Mononuclear cell (primary cell): ENCODE data around the gene F10. TPM values are rescaled to one million over a fixed set of nuclear protein-coding genes. Genes with fewer than 3 reads are reported as not detected.

ENCODE experiments used
- H3K27me3 ChIP-seq: 2 replicates; pipeline ENCODE4 v1.6.0; 2011; ENCODE audit warnings: low read length, control low read depth; ENCODE audit not compliant: insufficient read depth
- H3K4me1 ChIP-seq: 2 replicates; pipeline ENCODE4 v1.5.1; 2011; ENCODE audit warnings: mild to moderate bottlenecking, low read length, control low read depth; ENCODE audit not compliant: insufficient read depth
- H3K4me3 ChIP-seq: 2 replicates; pipeline ENCODE4 v1.5.1; 2011; ENCODE audit warnings: mild to moderate bottlenecking, low read length, moderate library complexity
- H3K9me3 ChIP-seq: 2 replicates; pipeline ENCODE4 v1.5.1; 2011; ENCODE audit warnings: low read depth, mild to moderate bottlenecking, control low read depth, low read length
- total RNA-seq: library from RNA; depleted of rRNA; stranded (reverse); fragments of >200 nt; gene quantifications from one replicate; pipeline ENCODE4 v1.2.3, GENCODE V29; 2012

F10 gene
- total RNA-seq, 1 donor, result not detected

DNA sequence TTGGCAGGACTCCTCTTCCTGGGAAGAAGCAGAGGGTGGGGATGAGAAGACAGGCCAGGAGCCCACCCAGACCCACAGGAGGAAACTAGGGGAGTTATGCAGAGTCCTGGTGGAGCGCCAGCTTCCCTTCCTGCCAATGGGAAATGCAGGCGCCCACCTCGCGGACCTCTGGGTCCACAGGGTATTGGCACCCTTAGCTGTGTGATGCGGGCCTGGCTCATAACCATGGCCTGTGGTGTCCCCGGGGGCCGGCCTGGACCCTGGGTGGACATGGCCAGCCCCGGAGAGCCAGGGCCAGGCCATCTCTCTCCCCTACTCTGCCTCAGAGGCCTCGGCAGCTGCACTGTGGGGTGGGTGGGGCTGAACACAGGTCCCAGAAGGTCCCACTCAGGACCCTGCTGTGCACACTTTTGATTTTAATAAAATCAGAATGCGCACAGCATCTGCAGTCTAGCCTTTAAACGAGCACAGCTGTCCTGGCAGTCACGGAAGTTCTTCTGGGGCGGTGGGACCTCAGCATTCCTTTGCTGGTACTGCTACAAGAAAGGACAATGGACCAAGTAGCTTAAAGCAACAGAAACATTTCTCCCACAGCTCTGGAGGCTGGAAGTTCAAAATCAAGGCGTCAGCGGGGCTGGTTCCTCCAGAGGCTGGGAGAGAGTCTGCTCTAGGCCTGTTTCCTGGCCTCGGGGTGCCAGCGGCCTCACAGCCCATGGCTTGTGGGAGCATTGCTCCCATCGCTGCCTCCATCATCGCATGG, 1.8 kb downstream of the F10 start:
- H3K27me3 ChIP-seq, result peaks cover 4% of the 10 kb centered on the region
- no peaks in the 10 kb centered on the region for H3K9me3 ChIP-seq
- no peaks in the 10 kb centered on the region for H3K4me1 ChIP-seq
- no peak overlapping the region for H3K4me3 ChIP-seq

DNA sequence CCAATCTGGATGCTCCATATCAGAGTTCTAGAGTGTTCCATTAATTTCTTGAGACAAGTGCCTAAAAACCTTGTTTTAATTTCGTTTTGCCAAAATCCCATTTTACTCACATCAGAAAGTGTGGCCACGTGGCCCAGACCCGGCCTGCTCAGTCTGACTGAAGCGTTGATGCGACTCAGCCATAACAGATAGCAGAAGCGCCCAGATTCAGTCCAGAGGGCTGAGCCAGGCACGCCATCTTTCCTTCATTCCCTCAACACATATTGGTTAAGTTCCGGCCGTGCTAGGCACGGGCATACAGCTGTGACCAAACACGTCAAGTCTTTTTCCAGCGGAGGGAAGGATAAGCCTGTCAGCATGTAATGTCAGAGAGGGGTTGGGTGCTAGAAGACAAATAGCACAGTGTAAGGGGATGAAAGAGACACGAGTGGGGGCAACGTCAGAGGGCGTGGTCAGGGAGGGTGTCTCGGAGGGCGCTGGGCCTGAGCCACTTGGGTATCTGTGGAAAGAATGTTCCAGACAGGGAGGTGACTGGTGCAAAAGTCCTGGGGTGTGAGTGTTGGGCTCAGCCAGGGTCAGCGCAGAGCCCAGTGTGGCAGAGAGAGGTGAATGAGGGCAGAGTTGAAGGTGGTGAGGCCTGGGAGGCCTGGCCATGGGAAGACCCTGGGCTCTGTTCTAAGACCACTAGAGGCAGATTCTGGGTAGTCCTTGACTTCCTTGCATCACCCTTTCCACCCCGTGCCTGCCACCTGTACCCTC, 3.1 kb downstream of the F10 start:
- peaks cover 14% of the 10 kb centered on the region for H3K27me3 ChIP-seq
- no peaks in the 10 kb centered on the region for H3K9me3 ChIP-seq
- peaks cover 7% of the 10 kb centered on the region for H3K4me1 ChIP-seq
- no peak overlapping the region for H3K4me3 ChIP-seq

DNA sequence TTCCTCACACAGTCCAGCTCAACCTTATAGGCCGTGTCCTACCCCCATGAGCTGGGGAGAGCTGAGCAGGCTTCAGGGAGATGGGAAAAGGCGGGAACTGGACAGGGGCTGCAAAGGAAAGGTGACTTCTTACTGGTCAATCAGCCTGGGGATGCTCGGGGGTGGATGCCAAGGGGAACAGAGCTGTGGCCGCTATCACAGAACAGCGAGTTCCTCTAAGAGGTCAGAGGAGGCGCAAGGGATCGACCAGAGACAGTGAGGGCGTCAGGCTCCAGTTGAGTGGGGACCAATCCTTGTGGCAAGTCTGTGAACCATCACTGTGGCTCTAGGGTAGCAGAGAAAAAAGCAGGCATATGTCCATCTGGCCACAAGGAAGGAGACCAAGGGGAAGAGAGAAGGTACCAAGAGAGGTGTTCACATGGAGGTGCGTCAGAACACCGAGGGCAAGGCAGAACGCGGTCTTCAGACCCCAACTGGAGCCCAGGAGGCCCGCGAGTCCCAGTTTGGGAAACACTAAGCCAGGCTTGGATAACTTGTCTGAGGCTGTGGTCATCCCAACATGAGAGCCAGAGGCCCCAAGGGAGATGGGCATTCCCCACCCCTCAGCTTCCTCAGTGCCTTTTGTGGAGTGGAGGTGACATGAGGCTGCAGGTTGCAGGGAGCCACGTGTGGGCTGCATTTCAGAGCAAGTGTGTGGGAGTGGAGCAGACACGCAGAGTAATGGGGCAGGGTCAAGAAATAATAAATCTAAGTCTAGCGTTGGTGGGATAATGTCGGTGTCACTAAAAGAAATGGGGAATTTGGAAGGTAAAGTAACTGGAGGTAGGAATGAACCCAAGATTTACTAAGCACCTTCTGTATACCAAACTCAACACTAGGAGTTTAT, 3.9 kb downstream of the F10 start:
- no peaks in the 10 kb centered on the region for H3K9me3 ChIP-seq
- H3K4me1 ChIP-seq, result peaks cover 7% of the 10 kb centered on the region
- H3K4me3 ChIP-seq, result no peak overlapping the region
- H3K27me3 ChIP-seq, result peaks cover 22% of the 10 kb centered on the region

DNA sequence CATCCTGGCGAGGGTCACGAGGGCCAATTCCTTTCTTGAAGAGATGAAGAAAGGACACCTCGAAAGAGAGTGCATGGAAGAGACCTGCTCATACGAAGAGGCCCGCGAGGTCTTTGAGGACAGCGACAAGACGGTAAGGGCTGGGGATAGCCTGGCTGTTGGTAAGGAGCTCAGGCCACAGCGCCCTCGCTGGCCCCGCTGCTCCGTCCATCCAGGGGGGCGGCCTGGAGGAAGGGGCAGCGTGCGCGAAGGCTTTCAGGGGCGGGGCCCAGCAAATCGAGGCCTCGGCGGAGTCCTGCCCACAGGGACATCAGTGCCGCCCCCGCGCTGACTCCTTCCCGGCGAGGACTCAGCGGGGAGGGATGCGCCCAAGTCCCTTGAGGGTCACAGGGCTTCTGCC, 6.9 kb downstream of the F10 start:
- H3K4me3 ChIP-seq, result no peak overlapping the region
- peaks cover 7% of the 10 kb centered on the region for H3K4me1 ChIP-seq
- H3K27me3 ChIP-seq, result peaks cover 40% of the 10 kb centered on the region
- H3K9me3 ChIP-seq, result peaks cover 6% of the 10 kb centered on the region

DNA sequence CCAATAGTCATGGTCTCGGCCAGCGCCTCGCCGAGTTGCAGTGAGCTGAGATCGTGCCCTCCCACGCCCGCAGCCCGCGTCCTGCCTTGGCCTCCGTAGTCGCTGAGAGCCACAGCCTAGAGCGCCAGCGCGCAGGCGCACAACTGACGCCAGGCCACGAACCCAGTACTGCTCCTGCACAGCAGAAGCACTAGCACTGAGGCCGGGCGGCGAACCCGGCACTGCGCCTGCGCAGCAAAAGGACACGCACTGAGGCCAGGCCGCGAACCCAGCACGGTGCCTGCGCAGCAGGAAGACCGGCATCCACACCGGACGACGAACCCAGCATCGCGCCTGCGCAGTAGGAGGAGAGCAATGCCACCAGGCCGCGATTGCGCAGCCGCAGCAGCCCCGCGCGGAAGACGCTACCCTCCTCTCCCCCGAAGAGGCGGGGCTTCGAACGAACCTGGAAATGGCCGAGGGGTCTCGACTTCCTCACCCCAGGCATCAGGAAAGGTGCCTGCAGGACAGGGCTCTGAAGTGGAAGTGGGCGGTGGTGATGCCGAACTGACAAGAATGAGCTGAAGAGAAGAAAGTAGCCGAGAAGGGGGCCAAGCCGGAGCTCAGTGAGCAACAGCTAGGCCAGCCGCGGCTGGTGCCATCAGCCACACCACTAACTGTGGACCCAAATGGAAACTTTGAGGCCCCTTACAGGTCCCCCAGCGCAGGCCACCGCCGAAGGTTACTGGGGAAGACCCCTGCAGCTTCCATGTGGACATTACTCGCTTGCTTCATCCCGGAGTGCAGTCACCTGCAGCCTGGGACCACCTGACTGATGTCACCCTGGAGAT, 7.5 kb downstream of the F10 start:
- Histone ChIP-seq H3K4me3 (no peak overlapping the region), H3K4me1 (peaks cover 7% of the 10 kb centered on the region), H3K9me3 (peaks cover 6% of the 10 kb centered on the region), H3K27me3 (peaks cover 40% of the 10 kb centered on the region)

DNA sequence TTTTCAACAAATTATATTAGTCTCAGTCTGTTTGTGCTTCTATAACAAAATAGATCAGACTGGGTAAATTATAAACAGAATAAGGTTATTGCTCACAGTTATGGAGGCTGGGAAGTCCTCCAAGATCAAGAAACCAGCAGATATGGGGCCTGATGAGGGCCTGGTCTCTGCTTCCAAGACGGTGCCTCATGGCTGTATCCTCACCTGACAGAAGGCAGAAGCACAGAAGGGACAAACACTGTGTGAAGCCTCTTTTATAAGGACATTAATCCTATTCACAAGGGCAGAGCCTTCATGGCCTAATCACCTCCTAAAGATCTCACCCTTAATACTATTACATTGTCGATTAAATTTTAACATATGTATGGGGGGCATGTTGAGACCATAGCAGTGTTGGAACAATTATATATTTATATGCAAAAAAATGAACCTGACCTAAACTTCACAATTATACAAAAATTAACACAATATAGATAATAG, 12.7 kb downstream of the F10 start:
- Histone ChIP-seq H3K4me1 (no peaks in the 10 kb centered on the region), H3K4me3 (no peak overlapping the region), H3K27me3 (peaks cover 32% of the 10 kb centered on the region), H3K9me3 (peaks cover 6% of the 10 kb centered on the region)

DNA sequence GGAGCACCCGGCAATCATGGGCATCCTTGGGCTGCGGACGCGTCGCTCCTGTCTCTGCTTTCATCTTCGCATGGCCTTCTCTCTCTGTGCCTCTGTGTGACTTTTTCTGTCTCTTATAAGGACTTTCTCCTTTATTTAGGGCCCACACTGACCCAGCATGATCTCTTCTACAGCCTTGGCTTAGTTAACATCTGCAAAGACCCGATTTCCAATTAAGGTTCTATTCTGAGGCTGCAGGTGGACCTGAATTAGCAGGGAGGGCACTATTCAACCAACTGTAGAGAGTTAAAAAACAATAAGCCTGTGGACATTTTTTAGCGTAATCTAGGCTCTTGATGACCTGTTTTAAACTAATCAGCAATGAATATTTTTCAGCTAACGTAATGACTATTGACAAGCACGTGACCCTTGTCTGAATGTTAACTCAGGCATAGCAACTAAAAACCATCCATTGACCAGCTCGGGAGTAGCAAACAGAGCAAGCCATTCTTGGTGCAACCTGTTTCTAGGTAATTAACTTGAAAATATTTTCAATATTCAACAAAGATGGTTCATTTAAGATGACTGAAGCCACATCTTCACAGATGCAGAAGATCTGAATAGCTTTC, 15.2 kb downstream of the F10 start:
- Histone ChIP-seq H3K4me1 (no peaks in the 10 kb centered on the region), H3K9me3 (peaks cover 6% of the 10 kb centered on the region), H3K4me3 (no peak overlapping the region), H3K27me3 (peaks cover 12% of the 10 kb centered on the region)

DNA sequence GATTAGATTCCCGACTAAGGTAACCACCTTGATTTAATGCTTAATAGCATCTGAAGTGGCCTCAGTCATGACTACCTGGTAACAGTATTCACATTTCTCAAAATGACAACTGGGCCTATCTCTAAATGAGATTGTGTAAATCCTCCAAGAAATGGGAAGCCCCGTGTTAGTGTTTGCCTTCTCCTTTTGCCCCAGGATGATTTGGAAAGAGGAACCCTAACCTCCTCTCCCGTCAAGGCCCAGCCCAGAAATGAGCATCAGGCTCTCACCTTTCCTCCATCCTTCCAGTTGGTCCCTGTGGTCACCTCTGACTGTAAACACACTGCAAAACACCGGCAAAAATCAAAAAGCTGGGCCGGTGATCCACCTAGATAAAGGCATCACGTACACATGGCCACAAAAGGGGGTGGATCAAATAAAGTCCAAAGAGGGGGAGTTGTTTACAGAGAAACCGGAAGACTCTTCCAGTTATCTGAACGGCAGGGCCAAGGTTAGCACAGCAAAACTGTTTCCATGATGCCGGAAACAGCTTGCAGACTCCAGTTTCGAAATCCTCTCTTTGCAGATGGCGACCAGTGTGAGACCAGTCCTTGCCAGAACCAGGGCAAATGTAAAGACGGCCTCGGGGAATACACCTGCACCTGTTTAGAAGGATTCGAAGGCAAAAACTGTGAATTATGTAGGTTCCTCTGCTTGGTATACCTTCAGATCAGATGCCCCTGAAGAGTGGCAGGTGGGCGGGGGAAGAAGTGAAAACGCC, 16.4 kb downstream of the F10 start:
- Histone ChIP-seq H3K4me3 (no peak overlapping the region), H3K4me1 (no peaks in the 10 kb centered on the region), H3K27me3 (peaks cover 8% of the 10 kb centered on the region), H3K9me3 (peaks cover 4% of the 10 kb centered on the region)

DNA sequence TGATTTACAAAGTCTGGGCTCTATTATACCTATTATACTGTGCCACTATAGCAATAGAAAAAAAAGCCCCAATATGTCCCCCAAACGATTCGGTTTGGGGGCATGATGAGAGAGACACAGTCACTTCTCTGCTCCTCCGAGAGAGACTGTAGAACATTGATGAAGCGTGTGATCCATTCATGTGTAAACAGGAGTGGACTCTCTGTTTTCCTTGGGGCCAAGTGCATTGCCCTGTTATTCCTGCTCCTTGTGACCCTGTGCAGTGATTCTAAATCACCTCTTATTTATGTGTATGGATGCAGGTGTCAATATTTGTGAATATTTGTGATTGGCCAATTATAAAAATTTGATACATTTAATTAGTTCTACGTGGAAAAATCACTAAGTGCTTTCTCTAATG, 17.0 kb downstream of the F10 start:
- no peak overlapping the region for H3K4me3 ChIP-seq
- no peaks in the 10 kb centered on the region for H3K9me3 ChIP-seq
- H3K27me3 ChIP-seq, result peaks cover 2% of the 10 kb centered on the region
- no peaks in the 10 kb centered on the region for H3K4me1 ChIP-seq

DNA sequence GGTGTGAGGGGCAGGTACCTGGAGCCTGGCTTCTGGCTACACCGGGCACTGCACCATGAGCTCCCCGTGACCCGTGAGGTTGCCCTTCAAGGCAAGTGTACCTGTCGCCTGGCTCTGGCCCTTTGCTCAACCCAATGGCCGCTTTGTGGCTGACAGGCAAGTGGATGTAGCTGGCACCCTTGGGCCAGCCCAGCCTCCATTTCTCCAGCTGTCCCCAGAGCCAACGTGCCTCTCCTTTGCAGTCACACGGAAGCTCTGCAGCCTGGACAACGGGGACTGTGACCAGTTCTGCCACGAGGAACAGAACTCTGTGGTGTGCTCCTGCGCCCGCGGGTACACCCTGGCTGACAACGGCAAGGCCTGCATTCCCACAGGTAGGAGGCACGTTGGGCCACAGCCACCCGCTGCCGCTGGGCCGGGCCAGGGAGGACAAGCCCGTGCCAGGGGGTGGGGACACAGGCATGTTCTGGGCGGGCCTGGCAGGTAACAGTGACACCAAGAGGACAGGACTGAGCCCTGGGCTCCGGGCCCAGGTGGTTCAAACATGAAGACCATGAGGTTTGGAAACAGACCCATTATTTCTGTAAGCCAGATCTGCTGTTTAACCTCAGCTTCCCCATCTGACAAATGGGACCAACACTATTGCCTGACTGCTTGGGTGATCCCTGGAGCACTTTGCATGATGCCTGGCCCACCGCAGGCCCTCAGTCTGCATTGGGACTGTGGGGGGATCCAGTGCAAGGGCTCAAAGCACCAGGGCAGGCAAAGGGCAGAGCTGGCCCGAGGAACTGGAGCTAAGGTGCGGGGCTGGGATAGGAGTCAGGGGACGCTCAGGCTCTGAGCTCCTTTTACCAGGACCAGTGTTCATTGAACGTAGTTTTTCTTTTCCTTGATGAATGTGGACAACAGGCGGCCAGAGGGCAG, 18.3 kb downstream of the F10 start:
- Histone ChIP-seq H3K4me1 (no peaks in the 10 kb centered on the region), H3K27me3 (peaks cover 2% of the 10 kb centered on the region), H3K9me3 (no peaks in the 10 kb centered on the region), H3K4me3 (no peak overlapping the region)

DNA sequence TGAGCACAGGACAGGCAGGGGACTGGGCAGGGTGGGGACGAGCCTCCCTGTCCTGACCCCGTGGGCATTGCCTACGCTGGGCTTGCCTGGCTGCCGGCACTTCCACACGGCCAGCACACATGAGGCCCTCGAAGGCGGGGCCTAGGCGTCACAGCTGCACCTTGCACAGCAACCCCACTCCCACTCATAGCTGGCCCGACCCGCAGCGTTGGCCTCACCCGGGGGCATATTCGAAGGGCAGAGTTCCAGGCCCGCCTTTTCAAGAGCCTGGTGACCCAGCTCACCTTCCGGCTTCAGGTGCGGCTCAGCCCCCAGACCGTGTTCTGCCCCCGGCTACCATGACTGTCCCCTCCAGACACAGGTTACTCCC, 19.0 kb downstream of the F10 start:
- Histone ChIP-seq H3K4me3 (no peak overlapping the region), H3K4me1 (no peaks in the 10 kb centered on the region), H3K27me3 (peaks cover 2% of the 10 kb centered on the region)

DNA sequence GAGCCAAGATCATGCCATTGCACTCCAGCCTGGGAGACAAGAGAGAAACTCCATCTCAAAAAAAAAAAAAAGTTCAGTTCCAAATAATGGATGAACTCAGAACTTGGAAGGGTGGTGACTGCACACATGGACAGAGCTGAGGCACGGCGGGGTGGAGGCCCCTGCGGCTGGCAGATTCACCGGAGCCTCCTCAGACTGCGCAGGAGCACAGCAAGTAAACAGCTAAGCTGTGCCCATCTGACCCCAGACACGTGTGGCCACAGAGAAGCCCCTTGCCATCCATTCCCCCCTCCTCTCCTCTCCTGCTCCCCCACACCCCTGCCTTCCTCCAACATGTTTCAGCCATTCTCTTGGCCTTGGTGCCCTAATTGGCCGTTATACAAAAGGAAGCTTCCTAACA, 20.3 kb downstream of the F10 start:
- H3K9me3 ChIP-seq, result no peaks in the 10 kb centered on the region
- H3K4me1 ChIP-seq, result no peaks in the 10 kb centered on the region
- H3K4me3 ChIP-seq, result no peak overlapping the region
- peaks cover 1% of the 10 kb centered on the region for H3K27me3 ChIP-seq

More for the DNA sequence above, 19.0 kb downstream of the F10 start:
- no peaks in the 10 kb centered on the region for H3K9me3 ChIP-seq
